Hypothalamus (tissue), 51 donors: ENCODE measurements around the gene IL1RAPL1.

Source experiments
- DNase-seq, 51 donors: peaks; one replicate each; lab custom pipeline; 2025; lab: John Stamatoyannopoulos, UW

IL1RAPL1 gene

GRCh38 chrX:28946846-28947245 is 359.6 kb downstream of the IL1RAPL1 start:
- no peak for DNase-seq

DNA sequence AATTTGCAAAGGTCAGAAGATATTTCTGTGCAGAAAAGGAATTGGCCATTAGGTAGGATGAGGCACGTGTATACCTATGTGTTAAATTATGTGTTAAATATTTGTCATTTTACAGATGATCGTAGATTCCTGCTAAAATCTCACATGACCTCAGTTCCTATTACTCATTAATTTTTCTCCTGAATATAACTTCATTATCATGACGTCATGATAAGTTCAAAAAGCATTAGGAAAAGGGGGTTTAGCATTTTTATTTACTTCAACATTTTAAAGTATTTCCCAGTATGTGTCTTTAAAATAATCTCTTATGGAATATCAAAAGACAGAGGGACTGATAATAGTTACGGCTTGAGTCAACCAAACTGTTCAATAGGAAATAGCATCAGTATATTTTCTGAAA is 372.8 kb downstream of the IL1RAPL1 start:
- no peak for DNase-seq

DNA sequence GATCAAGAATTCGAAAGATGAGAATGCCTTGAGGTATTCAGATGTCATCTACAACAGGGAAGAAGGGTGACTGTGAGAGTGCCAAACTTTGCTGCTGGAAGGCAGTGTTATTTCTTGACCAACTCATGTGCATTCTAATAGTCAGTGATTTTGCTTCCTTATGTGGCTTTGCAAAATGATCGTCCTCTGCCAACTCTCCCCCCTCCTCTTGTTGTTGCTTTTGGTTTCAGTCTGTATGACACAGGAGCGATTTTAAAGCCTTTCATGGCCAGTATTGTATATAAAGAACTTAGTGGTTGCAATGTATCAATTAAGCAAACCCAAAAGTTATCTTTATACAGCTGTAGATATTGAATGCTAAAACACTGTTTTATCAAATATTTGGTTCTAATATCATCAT is 379.1 kb downstream of the IL1RAPL1 start:
- no peak for DNase-seq

DNA sequence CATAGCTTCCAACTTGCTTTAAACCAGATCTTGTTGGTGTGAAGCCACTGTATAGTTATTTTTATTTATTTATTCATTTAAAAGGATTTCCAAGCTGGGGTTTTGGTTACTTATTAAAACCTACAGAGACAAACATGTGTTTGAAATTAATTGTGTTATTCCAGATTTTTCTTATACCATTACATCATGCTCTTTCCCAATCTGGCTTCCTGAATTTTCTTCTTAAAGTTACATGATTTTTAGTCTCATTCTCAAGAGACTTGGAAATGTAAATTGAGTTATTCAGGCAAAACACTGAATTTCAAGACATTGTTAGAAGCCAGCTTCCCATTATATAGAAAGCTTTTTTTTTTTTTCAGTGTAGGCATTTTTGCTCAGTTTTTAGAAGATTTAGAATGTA is 381.9 kb downstream of the IL1RAPL1 start:
- DNase-seq = no peak

GRCh38 chrX:28979877-28980276 is 392.6 kb downstream of the IL1RAPL1 start:
- DNase-seq = no peak

DNA sequence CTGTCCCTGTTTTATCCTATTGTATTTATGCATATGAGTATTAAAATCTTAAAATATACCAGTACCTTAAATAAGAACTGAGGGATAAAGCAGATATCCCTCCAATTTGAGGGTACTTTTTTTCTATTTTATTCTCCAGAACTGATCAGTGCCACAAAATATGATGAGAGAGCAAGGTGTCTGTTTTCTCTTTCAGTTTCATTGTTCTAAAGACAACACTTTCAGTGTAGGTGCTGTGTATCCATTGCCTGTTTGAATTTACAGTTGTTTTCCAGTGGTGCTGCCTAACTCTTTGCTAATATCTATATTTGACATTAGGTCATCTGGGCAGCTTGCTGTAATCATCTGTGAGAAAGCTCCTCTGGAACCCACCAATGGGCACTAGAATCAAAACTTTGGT is 394.7 kb downstream of the IL1RAPL1 start:
- DNase-seq = no peak

- peak in 3 of 51 donors; percentile 0 to 5 (median 0) for DNase-seq
Observed at GRCh38 chrX:28988246-28988645, 401.0 kb downstream of the IL1RAPL1 start.

DNA sequence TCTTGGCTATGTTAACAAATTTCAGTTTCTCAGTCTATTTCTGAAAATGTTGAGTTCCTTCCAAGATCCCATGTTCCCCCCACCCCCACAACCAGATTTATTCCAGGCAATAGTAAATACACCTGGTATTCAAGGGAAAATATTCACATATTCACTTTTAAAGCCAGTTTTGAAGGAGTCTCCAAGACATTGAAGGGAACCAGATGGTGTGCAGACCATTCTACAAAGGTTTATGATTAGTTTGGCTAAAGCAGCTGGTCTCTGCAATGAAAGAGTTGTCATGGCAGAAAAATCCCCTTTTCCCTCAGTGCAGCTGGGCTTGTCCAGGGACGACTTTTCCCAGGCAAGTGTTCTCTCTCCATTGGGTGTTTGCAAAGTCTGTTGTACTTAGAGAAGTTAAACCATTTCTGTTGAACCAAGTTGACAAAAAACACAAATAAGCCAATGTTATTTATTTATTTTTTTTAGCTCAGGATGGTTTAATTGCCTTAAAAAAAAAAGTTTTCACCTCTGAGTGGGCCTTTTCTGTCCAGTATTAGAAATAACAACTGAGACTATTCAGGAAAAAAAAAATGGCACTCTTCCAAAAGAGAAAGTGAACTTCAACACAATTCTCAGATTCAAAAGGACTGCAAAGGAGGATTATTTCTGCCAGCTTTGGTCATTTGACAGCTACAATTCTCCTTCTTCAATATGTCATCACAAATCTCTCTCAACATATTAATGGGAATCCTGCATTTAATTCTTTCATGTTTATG is 410.6 kb downstream of the IL1RAPL1 start:
- DNase-seq = no peak

DNA sequence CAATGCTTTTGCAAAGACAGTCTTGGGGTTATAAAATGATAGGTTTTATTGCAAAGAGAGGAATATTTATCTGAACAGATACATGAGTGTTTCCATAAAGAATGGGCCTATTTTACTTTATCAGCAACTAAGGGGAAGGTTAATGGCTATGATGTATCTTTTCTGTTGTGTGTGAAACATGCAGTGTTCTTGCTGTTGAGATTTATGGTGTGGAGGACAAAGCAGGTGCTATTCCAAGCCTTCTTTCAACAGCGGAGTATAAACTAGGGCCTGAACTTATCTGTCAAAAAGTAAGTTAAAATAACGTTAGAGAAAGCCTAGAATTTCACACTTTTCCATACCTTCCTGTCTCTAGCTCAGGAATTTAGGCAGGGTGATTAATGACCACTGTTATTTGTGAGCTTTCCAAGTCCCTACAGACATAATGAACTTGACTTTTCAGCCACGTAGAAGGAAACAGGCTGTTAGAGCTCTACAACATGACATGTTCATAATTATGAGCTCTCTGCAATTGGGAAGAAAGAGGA is 411.4 kb downstream of the IL1RAPL1 start:
- no peak for DNase-seq

GRCh38 chrX:29012867-29013266 is 425.6 kb downstream of the IL1RAPL1 start:
- DNase-seq = no peak

DNA sequence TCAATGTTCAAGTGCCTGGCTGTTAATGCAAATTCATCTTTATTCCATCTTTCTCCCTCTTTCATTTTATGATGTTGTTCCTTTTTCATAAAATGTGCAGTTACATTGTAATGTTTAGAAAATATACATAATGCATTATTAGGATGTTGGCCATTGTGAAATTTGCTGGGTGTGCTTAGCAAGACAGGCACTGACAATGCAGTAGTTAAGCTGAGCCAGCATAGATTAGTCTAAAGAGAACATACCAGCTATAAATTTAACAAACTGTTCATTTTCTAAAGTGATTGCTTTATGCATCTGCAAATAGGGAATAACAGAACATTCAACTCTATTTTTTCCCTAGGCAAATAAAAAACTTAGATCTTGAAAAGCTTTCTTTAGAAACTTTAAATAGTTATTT is 436.0 kb downstream of the IL1RAPL1 start:
- no peak for DNase-seq

DNA sequence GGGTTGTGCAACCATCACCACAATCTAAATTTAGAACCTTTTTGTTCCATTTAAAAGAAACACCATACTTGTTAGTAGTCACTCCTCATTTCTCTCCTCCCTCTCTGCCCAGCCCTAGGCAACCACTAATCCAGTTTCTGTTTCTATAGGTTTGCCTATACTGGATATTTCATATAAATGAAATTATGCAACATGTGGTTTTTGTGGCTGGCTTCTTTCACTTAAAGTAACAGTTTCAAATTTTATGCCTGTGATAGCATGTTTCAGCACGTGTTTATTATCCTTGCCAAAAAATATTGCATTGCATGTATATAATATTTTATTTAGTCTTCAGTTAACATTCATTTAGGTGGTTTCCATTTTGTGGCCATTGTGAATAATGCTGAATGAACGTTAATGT is 437.6 kb downstream of the IL1RAPL1 start:
- no peak for DNase-seq

- DNase-seq = no peak
Observed at GRCh38 chrX:29039501-29039900, 452.3 kb downstream of the IL1RAPL1 start.

DNA sequence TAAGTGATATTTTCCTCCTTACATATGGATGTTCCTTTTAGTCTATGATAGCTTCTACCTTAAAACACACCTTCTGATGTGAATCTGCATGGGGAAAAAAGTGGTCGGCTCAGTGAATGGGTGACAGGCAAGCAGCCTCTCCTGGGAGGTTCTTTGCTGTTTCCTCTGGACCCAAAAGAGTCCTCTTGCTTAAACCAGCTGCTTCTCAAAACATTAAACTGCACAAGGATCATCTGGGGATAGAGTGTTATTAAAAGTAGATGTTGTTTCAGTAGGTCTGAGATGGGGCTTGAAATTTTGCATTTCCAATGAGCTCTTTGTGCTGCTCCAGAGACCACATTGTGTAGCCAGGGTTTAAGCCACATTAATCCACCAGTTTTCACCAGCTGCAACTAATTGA is 452.9 kb downstream of the IL1RAPL1 start:
- DNase-seq = no peak

GRCh38 chrX:29042341-29042740 is 455.1 kb downstream of the IL1RAPL1 start:
- DNase-seq = no peak

- no peak for DNase-seq
Observed at GRCh38 chrX:29043746-29044145, 456.5 kb downstream of the IL1RAPL1 start.

DNA sequence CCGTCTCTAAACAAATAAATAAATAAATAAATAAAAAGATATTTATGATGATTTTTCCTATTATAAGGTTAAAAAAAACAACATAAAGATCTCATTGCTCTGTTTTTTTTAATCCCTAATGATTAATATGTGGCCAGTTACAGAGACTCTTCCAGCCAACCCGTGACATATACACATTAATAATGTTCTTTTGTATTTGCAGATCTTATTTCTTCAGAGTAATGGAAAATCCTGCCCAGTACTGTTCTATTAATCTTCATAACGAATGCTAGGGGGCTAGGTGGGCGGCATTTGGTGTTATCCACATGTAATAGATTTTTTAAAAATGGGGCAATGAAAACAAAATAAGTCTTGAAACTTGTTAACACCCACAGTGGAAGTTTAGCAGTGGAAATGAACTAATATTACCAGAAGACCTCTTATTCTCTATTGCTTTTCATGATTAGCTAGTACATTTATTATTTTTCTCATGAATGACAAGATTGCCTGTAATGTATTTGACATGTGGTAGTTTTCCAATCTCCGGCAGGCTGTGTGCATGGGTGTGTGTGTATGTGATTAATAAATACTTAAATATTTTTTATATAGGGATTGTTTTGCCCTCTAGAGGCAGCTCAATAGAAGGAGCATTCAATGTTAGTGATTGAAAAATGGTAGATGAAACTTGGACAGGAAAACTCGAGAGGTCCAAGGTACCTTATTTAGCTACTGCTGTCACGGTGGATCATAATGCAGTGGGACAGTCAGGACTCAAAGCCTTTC is 457.4 kb downstream of the IL1RAPL1 start:
- no peak for DNase-seq

- no peak for DNase-seq
Observed at GRCh38 chrX:29065477-29065876, 478.2 kb downstream of the IL1RAPL1 start.

DNA sequence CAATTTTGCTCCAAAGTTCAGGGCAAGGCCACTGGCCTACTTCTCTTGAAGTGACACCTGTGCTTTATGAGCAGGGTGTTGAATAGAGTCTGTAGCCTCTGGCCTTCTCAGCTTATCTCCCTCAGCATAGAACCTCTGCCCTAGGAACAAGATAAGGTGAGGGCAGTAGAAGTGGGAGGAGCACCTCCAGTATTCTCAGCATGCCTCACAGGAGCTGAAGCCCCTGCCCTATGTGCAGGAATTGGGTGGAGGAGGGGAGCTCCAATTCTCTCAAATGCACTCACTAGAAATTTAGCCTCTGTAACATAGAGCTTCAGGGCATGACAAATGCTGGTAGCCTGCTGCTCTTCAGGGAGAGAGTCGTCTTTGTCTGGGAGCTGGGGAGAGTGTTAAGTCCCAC is 479.3 kb downstream of the IL1RAPL1 start:
- no peak for DNase-seq

- DNase-seq = no peak
Observed at GRCh38 chrX:29067351-29067750, 480.1 kb downstream of the IL1RAPL1 start.

- DNase-seq = no peak
Observed at GRCh38 chrX:29071525-29072320, 484.5 kb downstream of the IL1RAPL1 start.
